ES-I3 (cell line): ENCODE results near the gene IER5.
"Not testable (repeated sequence)": the region's sequence is repeated elsewhere in the genome, so short reads cannot be mapped to it uniquely, and the experiment has no call there.

Experiments used
- H3K36me3 ChIP-seq: 2 replicates; pipeline ENCODE4 v1.6.1; 2013; ENCODE audit warnings: mild to moderate bottlenecking, low read length, control low read depth, moderate library complexity; ENCODE audit not compliant: insufficient read depth
- H3K4me1 ChIP-seq: 2 replicates; pipeline ENCODE4 v1.6.1; 2013; ENCODE audit warnings: mild to moderate bottlenecking, control low read depth, low read length; ENCODE audit not compliant: insufficient read depth
- H3K9ac ChIP-seq: 2 replicates; pipeline ENCODE4 v1.6.1; 2013; ENCODE audit warnings: low read depth, mild to moderate bottlenecking, low read length, moderate library complexity
- H3K9me3 ChIP-seq: 2 replicates; pipeline ENCODE4 v1.6.1; 2013; ENCODE audit warnings: mild to moderate bottlenecking, low read length, moderate library complexity; ENCODE audit not compliant: control insufficient read depth, insufficient read depth

IER5 gene

DNA sequence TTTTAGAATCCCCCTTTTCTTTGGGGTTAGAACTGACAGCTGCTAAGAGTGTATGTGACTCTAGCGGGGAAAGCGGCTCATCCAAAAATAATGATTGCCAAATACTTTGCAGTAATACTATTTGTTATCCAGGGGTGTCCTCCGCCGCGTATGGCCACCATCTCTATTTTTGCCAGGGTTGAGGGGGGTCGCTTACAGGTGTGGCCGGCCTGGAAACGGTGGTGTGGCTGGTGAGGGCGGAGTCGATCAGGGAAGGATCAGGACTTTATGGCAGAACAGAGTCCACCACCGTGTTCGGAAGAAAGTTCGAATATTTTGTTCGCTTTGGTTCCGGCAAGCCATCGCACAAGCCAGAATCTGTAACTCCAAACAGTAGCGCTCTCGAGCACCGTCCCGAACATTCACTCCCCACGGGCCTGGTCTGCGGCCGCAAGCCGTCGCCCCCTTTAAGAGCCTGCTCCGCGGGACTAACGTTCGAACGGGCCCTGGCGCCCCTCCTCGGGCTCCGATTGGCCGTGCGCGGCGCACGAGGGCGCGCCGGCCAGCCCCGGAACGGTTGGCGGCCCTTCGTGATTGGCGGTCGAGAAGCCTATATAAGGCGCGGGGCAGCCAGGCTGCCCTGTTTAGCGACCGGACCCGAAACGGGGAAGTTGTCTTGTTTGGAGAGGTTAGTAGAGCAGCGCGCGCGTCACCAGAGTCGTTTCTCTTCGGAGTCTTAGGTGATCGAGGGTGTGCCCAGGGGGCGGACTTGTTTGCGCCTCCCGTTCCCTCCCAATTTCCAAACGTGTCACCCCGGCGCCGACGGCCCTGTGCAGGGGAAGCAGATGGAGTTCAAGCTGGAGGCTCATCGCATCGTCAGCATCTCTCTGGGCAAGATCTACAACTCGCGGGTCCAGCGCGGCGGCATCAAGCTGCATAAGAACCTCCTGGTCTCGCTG lies at the start of gene IER5:
Gene IER5 (plus strand): TSS at position 622 of the 938 bp plus-strand sequence. CDS start 203 bp downstream, at position 825.
- H3K4me1 ChIP-seq: peaks cover 3% of the 10 kb centered on the region; the same call in 1 of the 2 replicates
- peak within 1 kb of the TSS; percentile 55 for H3K9ac ChIP-seq
- H3K9me3 ChIP-seq: no peaks in the 10 kb centered on the region
- H3K36me3 ChIP-seq: no peaks in the 10 kb centered on the region; the same call in 1 of the 2 replicates

DNA sequence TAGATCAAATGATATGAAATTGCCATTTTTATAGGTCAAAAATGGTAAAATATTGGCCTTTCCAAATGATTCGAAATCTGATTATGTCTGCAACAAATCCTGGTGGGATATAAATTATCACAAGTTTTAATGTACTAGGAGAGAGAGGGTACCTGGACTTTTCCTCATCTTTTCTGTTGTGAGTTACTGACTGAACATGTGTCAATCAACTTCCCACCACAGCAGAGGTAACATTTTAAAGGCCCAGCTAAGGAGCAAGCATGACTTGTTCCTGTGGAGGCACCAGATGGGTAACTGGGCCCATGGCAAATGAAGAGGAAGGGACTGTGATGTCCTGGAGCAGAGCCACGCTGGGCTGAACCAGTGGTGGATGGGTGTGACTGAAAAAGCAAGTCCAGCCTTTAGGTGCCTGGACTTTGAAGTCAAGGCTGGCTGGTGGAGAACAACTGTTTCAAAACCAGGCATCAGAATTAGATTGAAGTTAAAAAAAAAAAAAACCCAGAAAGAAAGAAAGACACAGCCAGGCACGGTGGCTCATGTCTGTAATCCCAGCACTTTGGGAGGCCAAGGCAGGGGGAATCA lies 48.1 kb upstream of the IER5 start:
- no peaks in the 10 kb centered on the region for H3K36me3 ChIP-seq
- peaks cover 12% of the 10 kb centered on the region; the same call in 1 of the 2 replicates for H3K4me1 ChIP-seq
- no peak overlapping the region for H3K9ac ChIP-seq
- no peaks in the 10 kb centered on the region for H3K9me3 ChIP-seq

DNA sequence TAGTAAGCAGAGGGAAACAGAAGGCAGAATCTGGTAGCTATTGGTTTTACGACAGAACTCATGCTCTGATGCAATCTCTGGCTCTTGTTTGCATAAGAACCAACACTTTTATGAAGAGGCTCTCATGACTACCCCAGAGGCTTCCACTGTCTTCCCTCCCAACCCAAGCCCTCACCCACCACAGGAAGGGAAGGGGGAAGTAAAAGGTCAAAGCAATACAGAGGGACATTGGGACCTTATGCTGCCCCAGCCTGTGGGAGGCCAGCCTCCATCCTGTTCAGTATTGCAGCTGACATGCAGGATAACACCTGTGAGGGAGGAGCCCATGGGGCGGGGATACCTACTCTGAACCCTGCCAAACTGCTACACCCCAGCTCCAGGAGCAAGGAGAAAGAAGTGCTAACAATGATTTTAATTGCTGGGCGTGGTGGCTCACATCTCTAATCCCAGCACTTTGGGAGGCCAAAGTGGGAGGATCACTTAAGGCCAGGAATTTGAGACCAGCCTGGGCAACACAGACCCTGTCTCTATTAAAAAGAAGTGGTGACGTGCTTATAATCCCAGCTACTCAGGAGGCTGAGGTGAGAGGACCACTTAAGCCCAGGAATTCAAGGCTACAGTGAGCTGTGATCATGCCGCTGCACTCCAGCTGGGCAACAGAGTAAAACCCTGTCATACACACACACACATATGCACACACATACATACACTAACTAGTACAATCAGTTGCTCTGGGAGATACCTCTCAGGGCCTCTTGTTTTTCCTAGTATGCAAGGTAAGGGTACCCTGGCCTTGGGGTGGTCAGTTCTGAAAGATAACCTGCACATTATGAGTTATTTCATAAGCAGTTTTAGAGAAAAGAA lies 45.2 kb upstream of the IER5 start:
- Histone ChIP-seq H3K9ac (no peak overlapping the region), H3K9me3 (no peaks in the 10 kb centered on the region), H3K4me1 (peaks cover 12% of the 10 kb centered on the region; the same call in 1 of the 2 replicates), H3K36me3 (no peaks in the 10 kb centered on the region)

DNA sequence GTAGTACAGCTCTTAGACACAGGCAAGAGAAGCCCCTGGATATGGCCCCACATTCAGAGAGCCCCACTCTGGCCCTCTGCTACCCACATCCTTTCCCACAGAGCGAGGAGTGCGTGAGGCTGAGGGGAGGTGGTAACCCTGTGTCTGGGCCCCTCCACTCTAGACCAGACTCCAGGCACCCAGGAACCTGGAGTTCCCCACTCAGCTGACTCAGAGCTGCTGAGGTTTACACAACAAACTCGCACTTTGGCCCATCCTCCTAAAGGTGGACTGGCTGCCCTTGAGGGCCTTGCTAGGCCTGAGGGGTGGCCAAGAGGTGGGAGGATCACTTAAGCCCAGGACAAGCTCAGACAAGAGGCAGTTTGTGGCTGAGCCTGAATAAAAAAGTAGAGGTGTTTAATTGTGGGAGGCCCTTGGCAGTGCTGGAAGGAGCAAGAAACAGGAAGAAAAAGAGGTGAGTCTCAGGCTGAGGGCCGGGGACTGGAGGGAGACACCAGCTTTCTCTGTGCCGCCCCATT lies 44.0 kb upstream of the IER5 start:
- H3K9ac ChIP-seq: no peak overlapping the region
- H3K9me3 ChIP-seq: no peaks in the 10 kb centered on the region
- no peaks in the 10 kb centered on the region for H3K36me3 ChIP-seq
- H3K4me1 ChIP-seq: peaks cover 12% of the 10 kb centered on the region; the same call in 1 of the 2 replicates

DNA sequence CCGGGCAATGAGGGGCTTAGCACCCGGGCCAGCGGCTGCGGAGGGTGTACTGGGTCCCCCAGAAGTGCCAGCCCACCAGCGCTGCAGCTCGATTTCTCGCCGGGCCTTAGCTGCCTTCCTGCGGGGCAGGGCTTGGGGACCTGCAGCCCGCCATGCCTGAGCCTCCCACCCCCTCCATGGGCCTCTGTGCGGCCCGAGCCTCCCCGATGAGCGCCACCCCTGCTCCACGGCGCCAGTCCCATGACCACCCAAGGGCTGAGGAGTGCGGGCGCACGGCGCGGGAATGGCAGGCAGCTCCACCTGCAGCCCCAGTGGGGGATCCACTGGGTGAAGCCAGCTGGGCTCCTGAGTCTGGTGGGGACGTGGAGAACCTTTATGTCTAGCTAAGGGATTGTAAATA lies 42.6 kb upstream of the IER5 start:
- H3K9me3 ChIP-seq, H3K9ac ChIP-seq, H3K36me3 ChIP-seq: not testable (repeated sequence)
- peaks cover 12% of the 10 kb centered on the region; the same call in 1 of the 2 replicates for H3K4me1 ChIP-seq

DNA sequence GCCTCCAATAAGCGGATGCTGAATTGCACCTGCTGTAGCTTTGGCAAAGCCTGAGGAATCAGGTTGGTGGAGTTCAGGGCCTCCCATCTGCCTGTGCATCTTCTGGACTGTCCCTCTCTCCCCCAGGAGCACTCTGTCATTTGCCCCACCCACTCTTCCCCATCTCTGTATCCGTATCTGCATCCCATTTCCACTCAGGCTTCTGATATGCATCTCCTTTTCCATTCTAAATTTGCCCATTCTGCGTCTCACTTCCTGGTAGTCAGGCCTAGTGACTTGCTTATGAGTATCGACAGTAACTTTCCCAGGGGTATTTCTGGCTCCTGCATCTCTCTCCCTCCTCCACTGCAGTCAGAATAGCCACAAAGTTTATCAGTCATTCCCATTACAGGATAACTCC lies 39.1 kb upstream of the IER5 start:
- H3K9ac ChIP-seq: no peak overlapping the region

DNA sequence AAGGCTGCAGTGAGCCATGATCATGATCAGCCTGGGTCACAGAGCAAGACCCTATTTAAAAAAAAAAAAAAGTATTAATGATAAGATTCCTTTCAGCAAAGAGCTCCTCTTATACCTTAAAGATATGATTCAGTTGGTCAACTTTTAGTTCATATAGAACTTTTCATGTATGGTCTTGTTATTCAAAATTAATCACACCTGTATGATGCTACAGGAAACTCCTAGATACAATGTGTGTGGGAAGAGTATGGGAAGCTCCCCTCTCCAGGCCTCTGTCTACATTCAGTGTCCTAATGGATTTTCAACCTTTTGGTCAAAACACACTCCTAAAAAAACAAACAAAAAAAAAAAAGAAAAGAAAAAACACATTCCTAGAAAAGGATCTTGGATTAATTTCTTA lies 37.6 kb upstream of the IER5 start:
- Histone ChIP-seq H3K4me1 (no peaks in the 10 kb centered on the region), H3K9me3 (no peaks in the 10 kb centered on the region), H3K9ac (no peak overlapping the region), H3K36me3 (no peaks in the 10 kb centered on the region)

More for the DNA sequence above, 39.1 kb upstream of the IER5 start:
- Histone ChIP-seq H3K36me3 (no peaks in the 10 kb centered on the region), H3K9me3 (no peaks in the 10 kb centered on the region), H3K4me1 (no peaks in the 10 kb centered on the region)

DNA sequence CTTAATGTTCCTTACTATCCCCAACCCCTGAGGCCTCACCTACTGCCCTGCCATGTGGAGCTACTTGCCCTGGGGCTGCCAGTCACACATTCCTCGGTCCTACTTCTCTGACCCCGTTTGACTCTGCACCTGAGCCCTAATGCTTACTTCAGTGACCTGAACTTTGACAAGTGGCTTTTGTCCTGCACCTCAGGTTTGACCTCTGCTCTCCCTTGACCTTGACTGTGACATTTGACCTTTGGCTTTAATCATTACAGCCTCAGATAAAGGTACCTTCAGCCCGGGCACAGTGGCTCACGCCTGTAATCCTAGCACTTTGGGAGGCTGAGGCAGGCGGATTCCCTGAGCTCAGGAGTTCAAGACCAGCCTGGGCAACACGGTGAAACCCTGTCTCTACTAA lies 31.9 kb upstream of the IER5 start:
- Histone ChIP-seq H3K9ac (no peak overlapping the region), H3K9me3 (no peaks in the 10 kb centered on the region; the same call in none of the 2 replicates), H3K36me3 (no peaks in the 10 kb centered on the region), H3K4me1 (no peaks in the 10 kb centered on the region)

DNA sequence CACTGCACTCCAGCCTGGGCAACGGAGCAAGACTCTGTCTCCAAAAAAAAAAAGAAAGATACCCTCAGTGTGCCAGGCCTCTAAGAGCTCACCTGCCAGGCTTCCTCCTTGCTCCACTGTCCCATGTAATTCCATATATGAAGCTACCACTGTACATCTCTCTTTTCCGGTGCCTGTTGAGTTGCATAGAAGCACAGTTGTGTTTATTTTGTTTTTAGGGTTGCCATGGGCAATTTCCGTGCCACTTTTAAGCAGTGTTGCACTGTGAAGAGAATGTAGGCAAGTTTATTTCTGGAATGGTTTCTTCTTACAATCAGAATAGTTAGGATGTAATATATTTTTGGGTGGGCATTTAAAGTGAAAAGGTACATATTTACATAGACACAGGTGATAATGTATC lies 31.4 kb upstream of the IER5 start:
- no peaks in the 10 kb centered on the region; the same call in none of the 2 replicates for H3K9me3 ChIP-seq
- H3K9ac ChIP-seq: no peak overlapping the region
- H3K4me1 ChIP-seq: no peaks in the 10 kb centered on the region
- no peaks in the 10 kb centered on the region for H3K36me3 ChIP-seq

DNA sequence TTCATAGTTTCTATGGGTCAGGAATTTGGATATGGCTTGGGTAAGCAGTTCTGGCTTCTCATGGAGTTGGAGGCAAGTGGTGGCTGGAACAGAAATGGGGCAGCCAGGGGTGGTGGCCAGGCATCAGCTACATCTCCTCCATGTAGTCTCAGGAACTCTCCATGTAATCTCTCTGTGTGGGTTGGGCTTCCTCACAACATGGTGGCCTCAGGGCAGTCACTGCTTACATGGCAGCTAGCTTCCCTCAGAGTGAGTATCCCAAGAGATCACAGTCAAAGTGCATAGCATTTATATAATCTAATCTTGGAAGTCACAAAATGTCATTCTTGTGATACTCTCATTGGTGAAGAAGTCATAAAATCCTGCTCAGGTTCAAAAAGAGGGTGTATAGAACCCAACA lies 29.1 kb upstream of the IER5 start:
- H3K4me1 ChIP-seq: peaks cover 6% of the 10 kb centered on the region; the same call in 1 of the 2 replicates
- H3K9me3 ChIP-seq: no peaks in the 10 kb centered on the region; the same call in none of the 2 replicates
- H3K9ac ChIP-seq: no peak overlapping the region
- no peaks in the 10 kb centered on the region for H3K36me3 ChIP-seq

DNA sequence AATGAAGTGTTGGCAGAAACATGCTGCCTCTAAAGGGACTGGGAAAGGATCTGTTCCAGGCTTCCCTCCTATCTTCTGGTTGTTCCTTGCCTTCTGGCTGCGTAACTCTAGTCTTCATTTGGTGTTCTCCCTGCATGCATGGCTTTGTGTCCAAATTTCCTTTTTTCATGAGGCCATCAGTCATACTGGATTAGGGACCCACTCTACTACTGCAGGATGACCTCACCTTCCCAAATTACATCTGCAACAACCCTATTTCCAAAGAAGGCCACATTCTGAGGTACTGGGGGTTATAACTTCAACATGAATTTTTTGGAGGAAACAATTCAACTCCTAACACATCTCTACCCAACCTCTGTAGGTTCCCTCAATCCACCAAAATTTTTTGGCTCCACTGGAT lies 28.4 kb upstream of the IER5 start:
- no peaks in the 10 kb centered on the region for H3K36me3 ChIP-seq
- peaks cover 7% of the 10 kb centered on the region; the same call in 1 of the 2 replicates for H3K4me1 ChIP-seq
- no peak overlapping the region for H3K9ac ChIP-seq
- no peaks in the 10 kb centered on the region; the same call in none of the 2 replicates for H3K9me3 ChIP-seq

DNA sequence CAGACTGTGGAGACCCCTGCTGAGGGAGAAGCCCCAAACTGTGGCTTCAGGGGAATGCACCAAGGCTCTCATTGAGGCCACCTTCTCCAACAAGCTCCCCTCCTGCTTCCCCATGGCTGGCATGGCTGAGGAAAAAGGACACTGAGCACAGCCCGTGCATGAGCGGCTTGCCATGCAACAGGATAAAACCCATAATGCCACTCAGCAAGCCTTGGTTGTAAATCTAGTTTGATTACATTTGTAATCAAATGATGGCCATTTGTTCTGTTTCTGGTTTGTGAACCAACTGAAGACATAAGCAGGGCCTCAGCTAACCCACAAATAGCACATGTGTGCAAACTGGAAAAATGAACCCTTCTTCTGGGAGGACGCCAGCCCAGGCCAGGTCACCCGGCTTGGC lies 27.6 kb upstream of the IER5 start:
- H3K4me1 ChIP-seq, H3K9me3 ChIP-seq, H3K36me3 ChIP-seq, H3K9ac ChIP-seq: not testable (repeated sequence)

DNA sequence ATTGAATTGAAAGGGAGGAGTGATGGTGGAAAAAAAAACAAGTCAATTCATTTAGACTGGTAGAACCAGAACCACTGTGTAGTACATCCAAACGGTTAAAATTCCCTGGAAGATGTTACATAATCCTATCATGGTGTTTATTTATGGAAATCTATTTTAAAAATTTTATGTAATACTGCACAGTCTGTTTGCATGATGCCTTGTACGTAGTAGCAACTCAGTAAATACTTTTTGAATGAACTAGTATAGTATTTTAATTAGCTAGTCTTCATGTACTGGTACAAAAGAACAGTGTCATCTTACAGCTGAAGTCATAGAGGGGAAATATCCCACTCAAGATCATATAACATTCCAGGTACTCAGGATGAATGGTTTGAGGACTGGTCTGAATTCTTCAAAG lies 27.0 kb upstream of the IER5 start:
- Histone ChIP-seq H3K4me1 (peaks cover 15% of the 10 kb centered on the region), H3K9ac (no peak overlapping the region), H3K9me3 (no peaks in the 10 kb centered on the region; the same call in none of the 2 replicates), H3K36me3 (no peaks in the 10 kb centered on the region)
